DMS114 treated with DMSO at 0.1 percent for 48 hours (cell line): ENCODE data around the gene SRGAP1.
"Not testable (repeated sequence)": the region's sequence is repeated elsewhere in the genome, so short reads cannot be mapped to it uniquely, and the experiment has no call there.

Source experiments
- DNase-seq: peaks from one replicate; lab custom pipeline; 2025; ENCODE audit not compliant: unreplicated experiment; lab: John Stamatoyannopoulos, UW

The SRGAP1 gene

GRCh38 chr12:64190140-64190539 is 345.6 kb downstream of the SRGAP1 start:
- DNase-seq = no peak

GRCh38 chr12:64192644-64193444 is 348.3 kb downstream of the SRGAP1 start:
- DNase-seq = no peak

GRCh38 chr12:64193931-64194330 is 349.4 kb downstream of the SRGAP1 start:
- DNase-seq = no peak

- no peak for DNase-seq
These were observed 350.0 kb downstream of the SRGAP1 start for GRCh38 chr12:64194333-64195149.

- not testable (repeated sequence) for DNase-seq
These were observed 351.3 kb downstream of the SRGAP1 start for GRCh38 chr12:64195841-64196240.

- no peak for DNase-seq
These were observed 358.5 kb downstream of the SRGAP1 start for GRCh38 chr12:64203036-64203435.

GRCh38 chr12:64203775-64204174 is 359.3 kb downstream of the SRGAP1 start:
- DNase-seq = no peak

GRCh38 chr12:64205542-64205941 is 361.0 kb downstream of the SRGAP1 start:
- DNase-seq = no peak

- DNase-seq = no peak
These were observed 363.0 kb downstream of the SRGAP1 start for GRCh38 chr12:64207453-64207852.
